ENCODE results near the gene NR1D1.

Gene NR1D1

DNA sequence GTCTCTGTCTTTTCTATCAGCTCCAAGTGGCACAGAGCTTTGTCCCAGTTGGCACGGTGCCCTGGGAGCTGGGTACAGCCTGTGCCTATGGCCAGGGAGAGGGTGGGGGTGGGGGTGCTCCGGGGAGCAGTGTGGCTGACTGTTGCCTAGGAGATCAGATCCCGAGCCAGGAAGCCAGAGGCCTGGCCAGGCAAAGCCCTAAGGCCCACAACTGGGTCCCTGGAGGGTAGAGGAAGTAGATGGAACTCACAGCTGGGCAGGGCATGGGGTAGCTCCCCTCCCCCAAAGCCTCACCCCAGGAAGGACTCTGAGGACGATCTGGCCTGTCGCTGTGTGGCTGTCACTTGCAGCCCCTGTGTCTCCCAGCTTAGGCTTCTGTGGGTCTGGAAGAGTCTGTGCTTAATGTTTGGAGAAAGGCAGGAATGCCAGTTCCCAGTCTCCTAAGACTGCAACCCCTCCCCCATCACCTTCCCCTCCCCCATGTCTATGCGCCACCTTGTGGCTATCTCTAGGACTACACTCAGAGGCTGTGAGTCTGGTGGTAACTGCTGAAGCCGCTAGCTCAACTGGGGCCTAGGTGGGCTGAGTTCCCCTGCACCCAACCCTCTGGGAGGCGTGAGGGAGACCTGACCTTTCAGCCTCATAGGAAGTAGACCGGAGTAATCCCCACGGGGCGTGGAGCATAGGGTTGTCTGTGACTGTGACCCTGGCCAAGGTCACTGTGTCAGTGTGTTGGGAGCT, 25.0 kb downstream of the NR1D1 start:
- DNase-seq (ENCODE audit: low read depth) = peak; percentile 64

DNA sequence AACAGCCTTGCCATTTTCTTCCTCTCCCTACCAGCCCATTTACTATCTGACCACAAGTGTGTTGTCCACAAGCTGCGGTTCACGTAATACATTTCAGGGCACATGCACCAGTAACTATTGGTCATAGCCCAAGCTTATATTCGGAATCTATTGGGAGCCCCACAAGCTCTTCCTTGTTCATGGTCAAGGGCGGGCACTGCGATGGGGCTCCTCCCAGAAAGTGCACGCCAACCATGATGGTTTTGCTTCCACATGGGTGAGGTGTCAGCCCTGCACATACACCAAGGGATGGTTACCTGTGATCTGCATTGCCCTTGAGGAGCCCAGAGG, 25.6 kb downstream of the NR1D1 start:
- no peak for DNase-seq (ENCODE audit: low read depth)

DNA sequence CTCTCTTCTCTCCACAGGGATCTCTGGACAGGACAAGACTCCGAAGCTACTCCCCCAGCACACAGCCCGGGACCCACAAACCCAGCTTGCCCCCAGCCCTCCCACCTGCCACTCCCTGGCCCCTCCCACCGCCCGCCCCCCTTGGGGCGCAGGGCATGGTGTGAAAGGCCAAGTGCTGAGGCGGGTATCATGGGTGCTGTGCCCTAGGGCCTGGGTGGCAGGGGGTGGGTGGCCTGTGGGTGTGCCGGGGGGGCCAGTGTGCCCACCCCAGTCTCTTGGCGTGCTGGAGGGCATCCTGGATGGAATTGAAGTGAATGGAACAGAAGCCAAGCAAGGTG, 26.2 kb downstream of the NR1D1 start:
- no peak for DNase-seq (ENCODE audit: low read depth)

DNA sequence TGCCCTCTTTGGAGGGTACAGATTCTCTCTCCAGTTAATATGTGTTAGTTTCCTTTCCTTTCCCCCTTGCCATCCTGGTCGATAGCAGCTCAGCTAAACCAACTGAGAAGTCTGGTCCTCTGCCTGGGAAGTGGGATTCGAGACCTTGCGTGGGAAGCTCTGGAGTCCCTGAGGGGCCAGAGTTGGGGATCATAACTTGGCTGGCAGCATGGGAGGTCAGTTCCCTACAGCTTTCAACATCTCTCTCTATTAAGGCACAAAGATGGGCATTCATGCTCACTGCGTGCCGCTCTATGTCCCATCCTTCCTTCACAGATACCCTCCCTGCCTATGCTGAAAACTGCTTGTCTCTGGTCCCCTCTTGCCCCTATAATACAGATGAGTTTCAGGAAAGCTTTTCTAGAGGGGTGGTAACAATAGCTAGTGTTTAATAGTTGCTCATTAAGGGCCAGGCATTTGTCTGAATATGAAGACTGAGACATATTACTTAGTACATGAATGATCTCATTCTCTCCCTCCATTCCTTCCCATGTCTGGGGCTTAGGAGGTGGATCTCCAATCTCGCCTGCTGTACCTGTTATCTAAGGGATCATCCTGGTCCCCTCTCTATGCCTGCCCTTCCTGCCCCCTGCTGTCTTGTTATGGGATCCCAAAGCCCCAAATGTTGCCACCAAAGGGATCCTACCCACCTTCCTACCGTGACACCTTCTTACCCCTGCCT, 26.8 kb downstream of the NR1D1 start:
- no peak for DNase-seq (ENCODE audit: low read depth)

DNA sequence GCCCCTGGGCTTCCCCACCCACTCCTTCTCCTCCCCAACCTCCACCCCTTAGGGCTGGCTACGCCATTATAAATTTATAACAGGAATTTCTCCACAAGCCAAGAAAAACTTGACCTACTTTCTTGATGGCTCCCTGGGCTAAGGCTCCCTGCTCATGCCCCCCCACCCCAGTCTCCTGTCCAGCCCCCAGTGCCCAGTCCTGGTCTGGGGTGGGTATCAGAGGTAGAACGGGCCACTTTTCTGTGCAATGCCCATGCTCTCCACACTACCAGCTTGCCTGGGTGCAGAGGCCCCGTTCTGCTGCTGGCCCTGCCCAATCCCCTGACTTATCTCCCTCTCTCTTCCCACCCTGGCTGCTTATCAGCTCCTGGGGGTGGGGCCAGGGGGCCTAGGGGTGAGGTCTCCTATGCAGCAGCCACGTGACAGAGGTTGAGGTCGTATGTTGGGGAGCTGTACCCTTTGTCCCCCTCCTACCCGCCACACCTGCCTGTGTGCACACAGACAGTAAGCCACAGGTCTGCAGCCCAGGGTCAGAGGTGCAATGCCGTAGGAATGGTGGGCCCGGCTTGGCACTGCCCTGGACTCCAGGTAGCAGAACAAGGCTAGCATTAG, 27.5 kb downstream of the NR1D1 start:
- DNase-seq (ENCODE audit: low read depth) = no peak

DNA sequence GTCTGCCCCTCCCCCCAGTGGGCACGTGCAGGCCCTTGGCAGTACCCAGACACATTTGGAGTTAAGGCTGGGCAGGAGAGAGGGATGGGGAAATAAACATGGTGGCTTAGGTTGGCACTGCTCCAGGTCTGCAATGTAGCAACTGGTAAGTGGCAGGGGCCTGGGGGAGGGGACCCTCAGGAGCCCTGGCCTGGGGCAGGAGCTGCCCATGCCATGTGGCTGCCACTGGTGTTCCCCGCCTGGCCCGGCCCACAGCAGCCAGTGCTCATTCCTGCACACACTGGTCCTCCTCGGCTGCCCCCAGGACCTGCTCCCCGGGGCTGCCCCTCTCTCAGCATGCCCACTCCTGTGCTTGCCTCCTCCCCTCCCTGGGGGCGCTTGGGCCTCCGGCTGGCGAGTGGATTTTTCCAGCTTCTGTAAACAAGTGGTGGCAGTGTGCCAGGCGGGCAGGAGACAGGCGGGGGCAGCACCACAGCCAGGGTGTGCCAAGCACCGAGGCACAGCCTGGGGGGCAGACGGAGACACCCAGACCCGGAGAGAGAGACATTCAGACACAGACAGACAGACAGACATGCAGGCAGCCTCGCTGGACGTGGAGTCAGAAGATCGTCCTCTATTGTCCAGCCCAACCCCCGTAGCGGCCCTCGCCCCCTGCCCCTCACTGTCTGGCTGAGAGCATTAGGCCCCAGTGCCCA, 28.2 kb downstream of the NR1D1 start:
- no peak for DNase-seq (ENCODE audit: low read depth)

DNA sequence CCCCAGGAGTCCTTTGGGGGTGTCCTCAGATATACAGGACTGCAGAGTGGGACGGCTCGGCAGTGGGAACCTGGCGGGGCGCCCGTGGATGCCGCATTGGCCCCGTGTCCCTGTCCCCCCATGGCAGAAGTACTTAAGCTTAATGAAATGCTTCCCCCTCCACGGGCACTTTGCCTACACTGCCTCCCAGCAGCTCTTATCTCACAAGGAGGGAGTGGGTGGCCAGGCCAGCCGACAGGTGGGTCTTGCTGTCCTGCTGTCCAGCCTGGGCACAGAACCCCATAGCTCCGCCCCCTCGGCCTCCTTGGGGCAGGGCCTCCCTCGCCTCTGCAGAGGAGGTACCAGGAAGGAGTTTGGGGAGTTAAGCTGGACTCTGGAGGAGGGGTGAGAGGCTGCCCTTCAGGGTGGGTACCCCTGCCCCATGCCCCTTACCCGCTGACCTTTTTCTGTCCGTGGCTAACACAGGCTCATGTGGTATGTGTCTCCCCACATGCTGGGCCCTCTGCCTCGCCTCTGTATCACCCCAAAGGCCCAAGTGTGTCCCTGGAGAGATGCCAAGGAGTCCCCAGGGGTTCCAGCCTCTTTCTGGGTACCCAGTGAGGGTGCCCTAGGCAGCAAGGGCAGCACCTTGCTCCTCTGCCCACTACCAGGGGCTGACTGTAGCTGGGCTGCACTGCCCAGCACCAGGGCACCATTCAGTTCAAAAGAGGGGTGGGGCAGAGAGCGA, 28.9 kb downstream of the NR1D1 start:
- DNase-seq (ENCODE audit: low read depth) = no peak

DNA sequence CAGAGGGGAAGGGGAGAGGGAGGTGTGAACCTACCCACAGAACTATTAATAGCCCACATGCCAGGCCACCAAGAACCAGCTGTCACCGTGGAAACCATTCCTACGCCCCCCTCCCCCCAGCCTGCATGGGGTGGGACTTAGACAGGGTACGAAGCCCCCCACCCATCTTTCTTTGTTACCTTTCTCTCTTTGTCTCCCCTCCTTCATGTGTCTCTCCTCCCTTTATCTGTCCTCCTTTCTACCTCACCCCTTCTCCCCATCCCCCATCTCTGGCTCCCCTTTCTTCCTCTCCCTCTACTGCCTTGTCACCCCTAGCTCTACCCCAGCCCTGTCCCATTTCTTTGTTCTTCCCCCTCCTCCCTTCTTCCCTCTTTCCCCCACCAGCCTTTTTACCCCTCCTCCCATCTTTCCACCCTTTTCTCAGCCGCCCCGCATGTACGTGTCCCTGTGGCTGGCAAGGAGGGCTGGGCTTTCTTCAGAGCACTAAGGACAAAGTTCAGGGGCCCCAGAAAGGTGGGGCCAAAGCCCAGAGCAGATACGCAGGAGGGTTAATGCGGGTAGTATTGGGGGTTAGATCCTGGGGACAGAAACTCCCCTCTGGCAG, 29.6 kb downstream of the NR1D1 start:
- DNase-seq (ENCODE audit: low read depth) = no peak

DNA sequence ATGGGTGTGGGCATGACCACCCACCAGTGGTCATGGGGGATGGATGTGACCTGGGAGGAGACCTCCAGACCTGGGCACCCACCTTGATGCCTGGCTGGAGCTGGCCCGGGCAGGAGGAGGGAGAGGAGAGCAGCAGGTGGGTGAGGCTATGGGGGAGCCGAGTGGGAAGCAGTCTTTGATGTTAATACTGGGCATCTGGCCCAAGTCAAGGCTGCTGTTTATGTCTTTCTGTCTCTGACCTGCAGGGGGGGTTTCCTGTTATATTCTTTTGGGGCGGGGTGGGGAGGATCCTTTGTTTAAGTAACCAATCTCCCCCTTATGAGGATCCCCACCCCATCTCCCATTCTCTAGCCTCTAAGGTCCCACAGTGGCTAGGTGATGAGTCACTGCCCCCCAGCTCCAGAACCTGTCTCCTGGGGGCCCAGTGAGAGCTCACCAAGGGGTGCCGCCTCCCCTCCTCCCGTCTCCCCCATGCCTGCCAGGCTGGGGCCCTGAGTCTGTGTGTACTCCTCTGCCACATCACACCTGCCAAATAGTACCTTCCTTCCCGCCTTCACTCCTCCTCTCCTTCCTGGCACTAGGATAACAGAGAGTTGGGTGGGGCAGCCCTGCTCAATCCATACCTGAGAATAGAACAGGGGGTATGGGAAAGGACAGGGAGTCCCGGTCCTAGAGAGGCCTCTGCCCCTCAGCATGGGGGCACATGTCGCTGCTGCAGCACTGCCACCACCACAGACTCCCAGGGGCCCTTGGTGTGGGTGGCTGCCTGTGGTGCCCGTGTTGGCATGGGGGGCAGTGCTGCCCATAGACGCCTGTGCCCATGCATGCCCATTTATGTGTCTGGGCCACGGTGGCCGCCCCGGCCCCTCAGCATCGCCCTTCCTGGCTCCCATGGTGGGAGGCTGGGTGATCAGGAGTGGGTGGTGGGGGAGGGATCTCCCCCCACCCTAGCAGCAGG, 30.4 kb downstream of the NR1D1 start:
- DNase-seq (ENCODE audit: low read depth) = no peak

DNA sequence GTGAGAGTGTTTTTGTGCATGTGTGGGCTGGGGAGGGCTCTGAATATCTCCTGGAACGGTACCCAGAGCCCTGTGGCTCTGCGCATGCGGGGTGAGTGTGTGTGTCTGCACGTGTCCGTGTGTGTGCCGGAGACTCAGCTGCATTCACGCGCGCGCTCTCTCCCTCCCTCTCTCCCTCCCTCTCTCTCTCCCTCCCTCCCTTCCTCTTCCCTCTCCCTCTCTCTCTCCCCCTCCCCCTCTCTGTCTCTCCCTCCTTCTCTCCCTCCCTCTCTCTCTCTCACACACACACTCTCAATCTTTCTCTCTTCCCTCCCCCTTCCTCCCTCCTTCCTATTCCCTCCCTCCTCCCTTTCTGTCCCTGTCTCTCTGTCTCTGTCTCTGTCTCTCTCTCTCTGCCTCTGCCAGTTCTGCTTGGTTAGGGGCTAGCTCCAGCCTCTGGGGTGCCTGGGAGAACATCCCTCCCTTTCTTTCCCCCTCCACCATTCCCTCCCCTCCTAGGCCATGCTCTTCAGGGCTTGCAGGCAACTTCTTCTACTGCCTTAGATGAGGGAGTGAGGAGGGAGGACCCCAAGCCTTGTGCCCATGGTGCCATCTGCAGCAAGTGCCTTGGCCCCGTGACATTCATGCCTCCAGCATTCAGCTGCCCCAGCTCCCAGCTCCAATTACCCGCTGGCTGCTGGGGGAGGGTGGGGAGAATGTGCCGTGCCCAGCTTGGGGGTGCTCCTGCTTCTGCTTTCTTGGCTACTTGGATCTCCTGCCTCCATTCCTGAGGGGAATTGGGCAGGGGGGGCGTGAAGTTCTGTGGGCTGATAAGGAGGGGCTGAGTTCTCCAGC, 31.3 kb downstream of the NR1D1 start:
- peak; percentile 79 for DNase-seq (ENCODE audit: low read depth)

DNA sequence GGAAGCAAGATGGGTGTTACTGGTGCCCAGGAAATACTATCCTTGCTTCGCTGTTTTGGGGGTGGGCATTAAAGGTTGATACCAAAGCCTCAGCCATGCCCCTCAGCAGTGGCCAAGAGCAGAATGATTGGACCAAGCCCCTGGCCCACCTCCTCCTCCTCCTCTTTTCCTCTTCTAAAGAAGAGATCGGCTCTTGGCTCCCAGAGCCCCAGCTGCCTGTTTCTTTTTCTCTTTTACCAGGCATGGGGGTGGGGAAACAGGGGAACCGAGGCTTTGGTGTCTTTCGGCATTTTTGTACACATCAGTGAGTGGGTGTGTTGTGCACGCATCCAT, 31.8 kb downstream of the NR1D1 start:
- DNase-seq (ENCODE audit: low read depth) = no peak

DNA sequence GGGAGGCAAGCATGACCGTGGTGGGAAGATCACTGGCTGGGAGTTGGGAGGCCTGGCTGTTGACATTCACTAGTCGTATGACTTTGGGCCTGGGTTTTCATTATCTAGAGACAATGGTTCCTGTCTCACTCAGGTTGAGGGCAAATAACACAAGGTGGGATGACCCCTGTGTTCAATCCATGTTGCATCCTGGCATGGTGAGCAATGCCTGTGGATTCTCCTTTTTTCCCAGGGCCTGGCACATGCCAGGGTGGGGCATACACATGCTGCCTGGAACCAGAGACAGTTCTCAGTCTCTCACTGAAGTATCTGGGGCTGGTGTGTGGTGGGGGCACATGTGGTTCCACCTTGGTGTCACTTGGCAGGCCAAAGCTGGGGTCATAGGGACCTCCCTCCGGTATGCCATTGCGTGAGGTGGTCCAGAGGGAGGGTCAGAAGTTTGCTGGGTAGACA, 32.2 kb downstream of the NR1D1 start:
- DNase-seq (ENCODE audit: low read depth) = no peak

DNA sequence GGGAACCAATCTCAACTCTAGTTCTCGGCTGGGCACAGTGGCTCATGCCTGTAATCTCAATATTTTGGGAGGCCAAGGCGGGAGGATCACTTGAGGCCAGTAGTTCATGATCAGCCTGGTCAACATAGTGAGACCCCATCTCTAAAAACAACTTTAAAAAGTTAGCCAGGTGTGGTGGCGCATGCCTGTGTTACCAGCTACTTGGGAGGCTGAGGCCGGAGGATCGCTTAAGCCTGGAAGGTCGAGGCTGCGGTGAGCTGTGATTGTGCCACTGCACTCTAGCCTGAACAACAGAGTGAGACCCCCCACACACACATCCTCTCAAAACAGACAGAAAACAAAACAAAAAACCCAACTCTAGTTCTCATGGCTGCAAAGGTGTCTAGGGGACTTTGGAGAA, 32.7 kb downstream of the NR1D1 start:
- DNase-seq (ENCODE audit: low read depth) = no peak

DNA sequence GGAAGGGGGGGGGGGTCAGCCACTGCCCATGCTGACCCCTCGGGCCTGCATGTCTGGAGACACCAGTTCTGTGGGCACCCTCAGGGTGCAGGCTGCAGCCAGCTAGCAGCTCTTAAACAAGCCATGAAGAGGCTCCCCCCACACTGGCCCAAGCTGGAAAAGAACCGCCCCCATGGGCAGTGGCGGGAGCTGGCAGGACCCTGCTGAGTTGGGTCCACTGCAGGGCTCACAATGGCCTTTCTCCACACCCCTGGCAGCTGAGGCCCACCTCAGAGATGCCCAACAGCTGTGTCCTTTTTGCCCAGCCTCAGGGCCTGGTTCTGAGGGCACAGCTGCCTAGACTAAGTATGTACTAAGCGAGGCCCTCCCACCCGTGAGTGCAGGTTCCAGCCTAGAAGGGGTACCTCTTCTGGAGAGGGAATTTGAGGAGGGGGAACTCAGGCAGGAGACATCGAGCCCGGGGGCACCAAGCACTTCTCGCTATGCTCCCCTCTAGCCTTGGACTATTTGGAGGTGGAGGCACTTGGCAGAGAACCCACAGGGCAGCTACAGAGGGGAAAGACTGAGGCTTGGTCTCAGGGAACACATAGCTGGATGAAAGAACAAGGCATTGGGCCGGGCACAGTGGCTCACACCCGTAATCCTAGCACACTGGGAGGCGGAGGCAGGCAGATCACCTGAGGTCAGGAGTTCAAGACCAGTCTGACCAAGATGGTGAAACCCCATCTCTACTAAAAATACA, 34.4 kb downstream of the NR1D1 start:
- no peak for DNase-seq (ENCODE audit: low read depth)

DNA sequence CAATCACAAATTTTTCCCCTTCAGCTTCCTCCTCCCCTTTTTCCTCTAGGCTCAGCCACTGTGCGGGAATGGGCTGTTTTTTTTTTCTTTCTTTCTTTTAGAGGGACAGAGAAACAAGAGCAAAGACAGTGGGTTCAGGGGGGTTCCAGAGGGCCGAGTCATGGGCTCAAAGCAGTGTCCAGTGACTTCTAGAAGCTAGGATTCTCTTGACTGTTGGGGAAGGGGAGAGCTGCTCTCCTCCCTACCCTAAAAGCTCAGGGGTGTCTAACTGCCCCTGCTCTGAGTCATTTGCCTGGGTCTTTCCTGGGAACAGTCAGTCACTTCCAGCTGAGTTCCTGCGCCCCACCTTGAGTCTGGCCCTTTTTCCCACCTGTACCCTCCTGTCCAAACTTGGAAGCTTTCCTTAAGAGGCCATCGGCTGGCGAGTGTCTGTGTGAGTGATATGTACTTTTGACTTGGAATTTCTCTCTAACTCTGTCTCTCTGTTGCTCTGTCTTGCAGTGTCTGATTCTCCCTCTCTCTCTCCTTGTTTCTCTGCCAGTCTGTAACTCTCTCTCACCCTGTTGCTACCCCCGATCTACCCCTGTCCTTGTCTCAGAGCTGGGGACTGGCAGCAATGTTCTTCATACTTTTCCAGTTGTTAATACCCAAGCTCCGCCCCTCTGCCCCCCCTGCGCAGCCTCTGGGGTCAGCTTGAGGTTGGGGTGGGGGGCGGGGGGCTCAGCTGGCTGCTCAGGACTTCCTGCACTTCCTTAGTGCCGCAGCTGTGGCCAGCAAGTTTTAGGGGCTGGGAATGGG, 35.2 kb downstream of the NR1D1 start:
- DNase-seq (ENCODE audit: low read depth) = no peak

DNA sequence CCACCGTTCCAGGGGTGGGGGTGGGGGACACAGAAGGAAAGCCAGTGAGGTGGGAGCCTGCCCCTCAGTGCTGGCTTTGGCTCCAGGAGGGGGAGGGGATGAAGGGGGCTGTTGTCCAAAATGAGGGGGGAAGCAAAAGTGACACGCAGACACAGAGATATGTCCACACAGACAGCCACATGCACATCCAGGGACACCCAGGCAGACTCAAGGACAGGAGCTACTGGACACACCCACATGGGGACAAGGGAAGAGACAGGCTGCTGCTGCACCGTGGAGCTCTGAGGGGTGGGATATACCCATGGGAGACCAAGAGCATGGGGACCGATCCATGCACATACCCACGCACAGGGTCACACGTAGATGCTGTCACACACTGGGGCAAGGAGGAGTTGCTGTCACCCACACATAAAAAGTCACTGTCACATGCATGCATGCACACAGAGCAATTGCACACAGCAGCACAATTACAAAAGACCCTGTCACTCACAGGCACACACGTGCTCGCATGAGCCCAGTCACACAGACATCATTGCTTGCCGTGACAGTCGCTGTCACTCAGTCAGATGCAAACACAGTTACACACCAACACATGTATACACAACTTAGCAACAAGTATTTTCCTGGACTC, 36.4 kb downstream of the NR1D1 start:
- DNase-seq (ENCODE audit: low read depth) = no peak

DNA sequence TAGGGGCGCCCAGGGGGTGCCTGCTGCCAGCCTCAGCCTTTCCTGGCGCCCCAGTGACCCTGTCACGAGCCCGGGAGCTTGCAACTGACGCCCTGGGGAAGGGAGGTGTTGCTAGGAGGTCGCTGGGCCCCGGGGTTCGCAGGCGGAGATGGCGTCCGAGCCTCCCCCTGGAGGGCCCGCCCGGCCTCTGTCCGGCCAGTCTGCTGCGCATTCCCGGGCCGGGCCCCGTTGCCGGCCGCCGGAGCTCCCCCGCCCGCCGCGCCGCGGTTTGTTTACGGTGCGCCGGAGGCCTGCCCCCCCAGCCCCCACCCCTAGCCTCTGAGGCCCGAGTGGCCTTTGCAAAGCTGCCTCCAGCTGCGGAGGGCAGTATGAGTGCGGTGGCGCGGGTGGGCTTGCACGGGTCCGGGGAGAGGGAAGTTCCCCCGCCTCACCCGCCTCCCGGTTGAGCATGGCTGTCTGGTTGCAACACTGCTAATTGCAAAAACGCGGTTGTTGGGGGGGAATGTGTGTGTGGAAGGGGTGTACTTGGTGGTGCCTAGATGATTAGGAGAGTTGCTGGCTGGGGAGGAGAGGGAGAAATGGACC, 37.1 kb downstream of the NR1D1 start:
- DNase-seq (ENCODE audit: low read depth) = no peak
